IPS-NIHi7 (cell line): ENCODE results near the gene SIRPA.

Source experiments
- DNase-seq: peaks from one replicate; pipeline ENCODE4 v3.0.0; 2012; ENCODE audit warnings: mixed read lengths; ENCODE audit errors: extremely low spot score

The SIRPA gene

GRCh38 chr20:1987826-1988225 lies 92.6 kb downstream of the SIRPA start:
- DNase-seq, result no peak
